ENCODE results near the gene NPM1.

DNA sequence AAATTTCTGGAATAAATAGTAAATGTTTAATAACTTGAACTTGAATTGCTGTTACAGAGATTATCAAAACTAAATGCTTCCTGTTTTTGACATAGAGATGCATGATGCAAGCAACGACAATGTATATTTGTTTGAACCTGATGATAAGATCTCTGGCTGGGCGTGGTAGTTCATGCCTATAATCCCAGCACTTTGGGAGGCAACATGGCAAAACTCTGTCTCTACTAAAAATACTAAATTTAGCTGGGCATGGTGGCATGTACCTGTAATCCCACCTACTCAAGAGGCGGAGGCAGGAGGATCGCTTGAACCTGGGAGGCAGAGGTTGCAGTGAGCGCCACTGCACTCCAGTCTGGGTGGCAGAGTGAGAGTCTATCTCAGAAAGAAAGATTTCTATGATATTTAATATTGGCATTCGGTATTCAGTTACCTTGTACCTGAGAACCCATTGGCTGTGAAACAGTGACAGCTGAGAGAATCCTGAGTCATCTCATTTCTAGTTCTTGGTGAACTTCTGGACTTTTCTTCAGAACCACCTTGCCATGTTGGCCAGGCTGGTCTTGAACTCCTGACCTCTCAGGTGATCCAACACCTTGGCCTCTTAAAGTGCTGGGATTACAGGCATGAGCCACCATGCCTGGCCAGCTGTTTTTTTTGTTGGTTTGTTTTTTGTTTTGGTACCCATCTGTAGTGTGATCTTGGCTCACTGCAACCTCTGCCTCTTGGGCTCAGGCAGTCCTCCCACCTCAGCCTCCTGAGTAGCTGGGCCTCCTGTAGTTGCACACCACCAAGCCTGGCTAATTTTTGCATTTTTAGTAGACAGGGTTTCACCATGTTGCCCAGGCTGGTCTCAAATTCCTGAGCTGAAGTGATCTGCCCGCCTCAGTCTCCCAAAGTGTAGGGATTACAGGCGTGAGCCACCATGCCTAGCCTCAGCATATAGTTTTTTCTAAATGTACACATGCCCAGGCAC is 21.8 kb downstream of the NPM1 start:
- TF ChIP-seq, protein P1, sequence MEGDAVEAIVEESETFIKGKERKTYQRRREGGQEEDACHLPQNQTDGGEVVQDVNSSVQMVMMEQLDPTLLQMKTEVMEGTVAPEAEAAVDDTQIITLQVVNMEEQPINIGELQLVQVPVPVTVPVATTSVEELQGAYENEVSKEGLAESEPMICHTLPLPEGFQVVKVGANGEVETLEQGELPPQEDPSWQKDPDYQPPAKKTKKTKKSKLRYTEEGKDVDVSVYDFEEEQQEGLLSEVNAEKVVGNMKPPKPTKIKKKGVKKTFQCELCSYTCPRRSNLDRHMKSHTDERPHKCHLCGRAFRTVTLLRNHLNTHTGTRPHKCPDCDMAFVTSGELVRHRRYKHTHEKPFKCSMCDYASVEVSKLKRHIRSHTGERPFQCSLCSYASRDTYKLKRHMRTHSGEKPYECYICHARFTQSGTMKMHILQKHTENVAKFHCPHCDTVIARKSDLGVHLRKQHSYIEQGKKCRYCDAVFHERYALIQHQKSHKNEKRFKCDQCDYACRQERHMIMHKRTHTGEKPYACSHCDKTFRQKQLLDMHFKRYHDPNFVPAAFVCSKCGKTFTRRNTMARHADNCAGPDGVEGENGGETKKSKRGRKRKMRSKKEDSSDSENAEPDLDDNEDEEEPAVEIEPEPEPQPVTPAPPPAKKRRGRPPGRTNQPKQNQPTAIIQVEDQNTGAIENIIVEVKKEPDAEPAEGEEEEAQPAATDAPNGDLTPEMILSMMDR (IDR thresholded peaks at IDR 0.05) = no peak
- no peak for TF ChIP-seq ZFX (IDR thresholded peaks at IDR 0.05; ENCODE audit: borderline replicate concordance)
